ENCODE data around the gene C1QL1. TPM values are rescaled to one million over a fixed set of nuclear protein-coding genes. Genes with fewer than 3 reads are reported as not detected.

Gene C1QL1
- total RNA-seq, 4 donors from 2014 or later = 3.7 to 10.1 (median 6.3) TPM

GRCh38 chr17:44914698-44915271 is 53.3 kb downstream of the C1QL1 start:
- no peak for TF ChIP-seq POLR2AphosphoS5 (IDR thresholded peaks at IDR 0.05)
- no peak for TF ChIP-seq POLR2A (IDR thresholded peaks at IDR 0.05; ENCODE audit: low read depth)
- no peak for TF ChIP-seq EP300 (IDR thresholded peaks at IDR 0.05)
- no peak for TF ChIP-seq CTCF (IDR thresholded peaks at IDR 0.05)
- WGBS = 94% methylated on average over 2 of the region's 19 CpGs
- Histone ChIP-seq H3K4me1 (peaks cover 25 to 35% (median 30%) of the 10 kb centered on the region in 4 donors), H3K9me3 (no peaks in the 10 kb centered on the region), H3K4me3 (no peak overlapping the region), H3K27me3 (peaks cover 0 to 23% (median 3%) of the 10 kb centered on the region in 4 donors), H3K27ac (replicated peaks in 1 of 4) (no peak overlapping the region), H3K36me3 (no peaks in the 10 kb centered on the region)
- intact Hi-C loops (cut with DNase I) = no loop called here
- no peak for DNase-seq (ENCODE audit: extremely low spot score)

GRCh38 chr17:44914148-44914547 is 54.0 kb downstream of the C1QL1 start:
- WGBS = 82% methylated on average over 4 of the region's 4 CpGs

GRCh38 chr17:44913676-44914075 is 54.4 kb downstream of the C1QL1 start:
- intact Hi-C loops (cut with DNase I) = no loop called here
- peaks cover 0 to 23% (median 3%) of the 10 kb centered on the region in 4 donors for H3K27me3 ChIP-seq
- peaks cover 25 to 33% (median 29%) of the 10 kb centered on the region in 4 donors for H3K4me1 ChIP-seq
- TF ChIP-seq POLR2A (IDR thresholded peaks at IDR 0.05; ENCODE audit: low read depth) (no peak), POLR2AphosphoS5 (IDR thresholded peaks at IDR 0.05) (no peak), EP300 (IDR thresholded peaks at IDR 0.05) (no peak), CTCF (IDR thresholded peaks at IDR 0.05) (no peak)
- no peak for DNase-seq (ENCODE audit: extremely low spot score)
- H3K9me3 ChIP-seq = no peaks in the 10 kb centered on the region
- H3K4me3 ChIP-seq = no peak overlapping the region
- H3K36me3 ChIP-seq = no peaks in the 10 kb centered on the region
- H3K27ac ChIP-seq (replicated peaks in 1 of 4) = no peak overlapping the region
- WGBS = 61% methylated on average over 6 of the region's 6 CpGs

More at GRCh38 chr17:44914148-44914547, 54.0 kb downstream of the C1QL1 start:
- H3K4me1 ChIP-seq = peaks cover 25 to 33% (median 29%) of the 10 kb centered on the region in 4 donors
- H3K9me3 ChIP-seq = no peaks in the 10 kb centered on the region
- intact Hi-C loops (cut with DNase I) = no loop called here
- H3K4me3 ChIP-seq = no peak overlapping the region
- no peak overlapping the region for H3K27ac ChIP-seq (replicated peaks in 1 of 4)
- H3K27me3 ChIP-seq = peaks cover 0 to 23% (median 3%) of the 10 kb centered on the region in 4 donors
- H3K36me3 ChIP-seq = no peaks in the 10 kb centered on the region
- DNase-seq (ENCODE audit: extremely low spot score) = no peak
- no peak for TF ChIP-seq CTCF (IDR thresholded peaks at IDR 0.05)
- TF ChIP-seq POLR2A (IDR thresholded peaks at IDR 0.05; ENCODE audit: low read depth) = no peak
- TF ChIP-seq EP300 (IDR thresholded peaks at IDR 0.05) = no peak
- no peak for TF ChIP-seq POLR2AphosphoS5 (IDR thresholded peaks at IDR 0.05)

GRCh38 chr17:44912763-44913544 is 55.1 kb downstream of the C1QL1 start:
- no peaks in the 10 kb centered on the region for H3K9me3 ChIP-seq
- no peaks in the 10 kb centered on the region for H3K36me3 ChIP-seq
- no peak overlapping the region for H3K27ac ChIP-seq (replicated peaks in 1 of 4)
- WGBS = 91% methylated on average over 14 of the region's 14 CpGs
- DNase-seq (ENCODE audit: extremely low spot score) = no peak
- H3K4me3 ChIP-seq = no peak overlapping the region
- H3K4me1 ChIP-seq = peaks cover 24 to 33% (median 29%) of the 10 kb centered on the region in 4 donors
- TF ChIP-seq EP300 (IDR thresholded peaks at IDR 0.05) (no peak), POLR2A (IDR thresholded peaks at IDR 0.05; ENCODE audit: low read depth) (no peak), CTCF (IDR thresholded peaks at IDR 0.05) (no peak), POLR2AphosphoS5 (IDR thresholded peaks at IDR 0.05) (no peak)
- H3K27me3 ChIP-seq = peaks cover 0 to 23% (median 3%) of the 10 kb centered on the region in 4 donors
- intact Hi-C loops (cut with DNase I) = no loop called here
